ENCODE results near the gene SEPTIN1.

- TF ChIP-seq, protein P1, sequence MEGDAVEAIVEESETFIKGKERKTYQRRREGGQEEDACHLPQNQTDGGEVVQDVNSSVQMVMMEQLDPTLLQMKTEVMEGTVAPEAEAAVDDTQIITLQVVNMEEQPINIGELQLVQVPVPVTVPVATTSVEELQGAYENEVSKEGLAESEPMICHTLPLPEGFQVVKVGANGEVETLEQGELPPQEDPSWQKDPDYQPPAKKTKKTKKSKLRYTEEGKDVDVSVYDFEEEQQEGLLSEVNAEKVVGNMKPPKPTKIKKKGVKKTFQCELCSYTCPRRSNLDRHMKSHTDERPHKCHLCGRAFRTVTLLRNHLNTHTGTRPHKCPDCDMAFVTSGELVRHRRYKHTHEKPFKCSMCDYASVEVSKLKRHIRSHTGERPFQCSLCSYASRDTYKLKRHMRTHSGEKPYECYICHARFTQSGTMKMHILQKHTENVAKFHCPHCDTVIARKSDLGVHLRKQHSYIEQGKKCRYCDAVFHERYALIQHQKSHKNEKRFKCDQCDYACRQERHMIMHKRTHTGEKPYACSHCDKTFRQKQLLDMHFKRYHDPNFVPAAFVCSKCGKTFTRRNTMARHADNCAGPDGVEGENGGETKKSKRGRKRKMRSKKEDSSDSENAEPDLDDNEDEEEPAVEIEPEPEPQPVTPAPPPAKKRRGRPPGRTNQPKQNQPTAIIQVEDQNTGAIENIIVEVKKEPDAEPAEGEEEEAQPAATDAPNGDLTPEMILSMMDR (IDR thresholded peaks at IDR 0.05): no peak
- no peak for TF ChIP-seq RCOR1 (IDR thresholded peaks at IDR 0.05; ENCODE audit: low read length)
These were observed 30.6 kb downstream of the SEPTIN1 start for GRCh38 chr16:30351586-30352419.

Measured in SK-N-SH (cell line).